ENCODE results near the gene SEMA5B.
A peak's percentile ranks its signal among the peaks of the same experiment; 100 is the strongest.

Gene SEMA5B

GRCh38 chr3:122947196-122947595, 80.4 kb downstream of the SEMA5B start:
- no peak for TF ChIP-seq CTCF (IDR thresholded peaks at IDR 0.05; ENCODE audit: extremely low read depth, missing control alignments)

GRCh38 chr3:122946185-122946584, 81.4 kb downstream of the SEMA5B start:
- DNase-seq (ENCODE audit: low spot score) = no peak
- no peak for TF ChIP-seq CTCF (IDR thresholded peaks at IDR 0.05; ENCODE audit: extremely low read depth, missing control alignments)

More at GRCh38 chr3:122947196-122947595, 80.4 kb downstream of the SEMA5B start:
- DNase-seq (ENCODE audit: low spot score) = no peak

GRCh38 chr3:122945230-122945629, 82.3 kb downstream of the SEMA5B start:
- DNase-seq (ENCODE audit: low spot score) = no peak
- no peak for TF ChIP-seq CTCF (IDR thresholded peaks at IDR 0.05; ENCODE audit: extremely low read depth, missing control alignments)

- no peak for DNase-seq (ENCODE audit: low spot score)
- TF ChIP-seq CTCF (IDR thresholded peaks at IDR 0.05; ENCODE audit: extremely low read depth, missing control alignments) = no peak
Measured at GRCh38 chr3:122944671-122945161, 82.8 kb downstream of the SEMA5B start.

GRCh38 chr3:122943828-122944190, 83.8 kb downstream of the SEMA5B start:
- DNase-seq (ENCODE audit: low spot score) = no peak
- no peak for TF ChIP-seq CTCF (IDR thresholded peaks at IDR 0.05; ENCODE audit: extremely low read depth, missing control alignments)

- DNase-seq (ENCODE audit: low spot score) = peak; percentile 66
- peak; percentile 67 for TF ChIP-seq CTCF (IDR thresholded peaks at IDR 0.05; ENCODE audit: extremely low read depth, missing control alignments)
Measured at GRCh38 chr3:122942937-122943827, 84.4 kb downstream of the SEMA5B start.

- no peak for DNase-seq (ENCODE audit: low spot score)
- no peak for TF ChIP-seq CTCF (IDR thresholded peaks at IDR 0.05; ENCODE audit: extremely low read depth, missing control alignments)
Measured at GRCh38 chr3:122942239-122942638, 85.3 kb downstream of the SEMA5B start.

Data from GM20000 (cell line).